NCI-H82 treated with DMSO at 0.1 percent for 48 hours (cell line): Measurements from ENCODE around the gene RPS6KA5.
"Not testable (repeated sequence)": the region's sequence is repeated elsewhere in the genome, so short reads cannot be mapped to it uniquely, and the experiment has no call there.

Experiments used
- DNase-seq: peaks from one replicate; lab custom pipeline; 2025; ENCODE audit not compliant: unreplicated experiment; lab: John Stamatoyannopoulos, UW

The RPS6KA5 gene

GRCh38 chr14:90883197-90883596 is 177.2 kb downstream of the RPS6KA5 start:
- no peak for DNase-seq

- no peak for DNase-seq
These were observed 180.2 kb downstream of the RPS6KA5 start for GRCh38 chr14:90880282-90880681.

GRCh38 chr14:90874599-90874998 is 185.8 kb downstream of the RPS6KA5 start:
- DNase-seq, result no peak

- no peak for DNase-seq
These were observed 188.7 kb downstream of the RPS6KA5 start for GRCh38 chr14:90871605-90872233.

GRCh38 chr14:90870950-90871604 is 189.4 kb downstream of the RPS6KA5 start:
- DNase-seq, result no peak

GRCh38 chr14:90867501-90867900 is 192.9 kb downstream of the RPS6KA5 start:
- no peak for DNase-seq

- DNase-seq, result no peak
These were observed 193.6 kb downstream of the RPS6KA5 start for GRCh38 chr14:90866833-90867232.

GRCh38 chr14:90864741-90865140 is 195.7 kb downstream of the RPS6KA5 start:
- DNase-seq, result no peak

GRCh38 chr14:90858511-90858910 is 201.9 kb downstream of the RPS6KA5 start:
- DNase-seq, result no peak

- DNase-seq, result no peak
These were observed 202.6 kb downstream of the RPS6KA5 start for GRCh38 chr14:90857866-90858265.

- DNase-seq, result not testable (repeated sequence)
These were observed 204.3 kb downstream of the RPS6KA5 start for GRCh38 chr14:90856115-90856514.

- no peak for DNase-seq
These were observed 207.3 kb downstream of the RPS6KA5 start for GRCh38 chr14:90853116-90853515.

GRCh38 chr14:90851327-90852036 is 209.0 kb downstream of the RPS6KA5 start:
- no peak for DNase-seq

- DNase-seq, result no peak
These were observed 210.0 kb downstream of the RPS6KA5 start for GRCh38 chr14:90850487-90850886.

GRCh38 chr14:90849787-90850444 is 210.5 kb downstream of the RPS6KA5 start:
- DNase-seq, result no peak

- DNase-seq, result no peak
These were observed 211.3 kb downstream of the RPS6KA5 start for GRCh38 chr14:90848944-90849731.

GRCh38 chr14:90846511-90846910 is 213.9 kb downstream of the RPS6KA5 start:
- no peak for DNase-seq

- no peak for DNase-seq
These were observed 216.1 kb downstream of the RPS6KA5 start for GRCh38 chr14:90844321-90844720.

GRCh38 chr14:90842726-90843125 is 217.7 kb downstream of the RPS6KA5 start:
- no peak for DNase-seq

GRCh38 chr14:90840667-90841066 is 219.8 kb downstream of the RPS6KA5 start:
- not testable (repeated sequence) for DNase-seq

GRCh38 chr14:90839889-90840266 is 220.6 kb downstream of the RPS6KA5 start:
- DNase-seq, result no peak
